ENCODE measurements around the gene F3.

F3 gene

GRCh38 chr1:94565901-94566300, 24.3 kb upstream of the F3 start:
- DNase-seq (ENCODE audit: extremely low read depth, insufficient read length) = no peak
- Histone ChIP-seq H3K36me3 (ENCODE audit: control insufficient read depth, insufficient read depth, low read length) (no peaks in the 10 kb centered on the region), H3K27me3 (replicated peaks; ENCODE audit: control insufficient read depth, insufficient read depth, low read length) (no peaks in the 10 kb centered on the region; the same call in 1 of the 2 replicates), H3K4me3 (replicated peaks; ENCODE audit: low read depth, low read length) (no peak overlapping the region)
- TF ChIP-seq CTCF (IDR thresholded peaks at IDR 0.05; ENCODE audit: insufficient read depth, low read length, poor library complexity, severe bottlenecking) = no peak

- Histone ChIP-seq H3K36me3 (ENCODE audit: control insufficient read depth, insufficient read depth, low read length) (no peaks in the 10 kb centered on the region), H3K4me3 (replicated peaks; ENCODE audit: low read depth, low read length) (no peak overlapping the region), H3K27me3 (replicated peaks; ENCODE audit: control insufficient read depth, insufficient read depth, low read length) (no peaks in the 10 kb centered on the region; the same call in 1 of the 2 replicates)
- DNase-seq (ENCODE audit: extremely low read depth, insufficient read length) = no peak
- no peak for TF ChIP-seq CTCF (IDR thresholded peaks at IDR 0.05; ENCODE audit: insufficient read depth, low read length, poor library complexity, severe bottlenecking)
These were observed 21.1 kb upstream of the F3 start for GRCh38 chr1:94562519-94563260.

GRCh38 chr1:94560333-94560732, 18.8 kb upstream of the F3 start:
- Histone ChIP-seq H3K36me3 (ENCODE audit: control insufficient read depth, insufficient read depth, low read length) (no peaks in the 10 kb centered on the region), H3K27me3 (replicated peaks; ENCODE audit: control insufficient read depth, insufficient read depth, low read length) (no peaks in the 10 kb centered on the region; the same call in 1 of the 2 replicates), H3K4me3 (replicated peaks; ENCODE audit: low read depth, low read length) (no peak overlapping the region)
- DNase-seq (ENCODE audit: extremely low read depth, insufficient read length) = no peak
- no peak for TF ChIP-seq CTCF (IDR thresholded peaks at IDR 0.05; ENCODE audit: insufficient read depth, low read length, poor library complexity, severe bottlenecking)

- no peak for TF ChIP-seq CTCF (IDR thresholded peaks at IDR 0.05; ENCODE audit: insufficient read depth, low read length, poor library complexity, severe bottlenecking)
- Histone ChIP-seq H3K27me3 (replicated peaks; ENCODE audit: control insufficient read depth, insufficient read depth, low read length) (no peaks in the 10 kb centered on the region; the same call in 1 of the 2 replicates), H3K36me3 (ENCODE audit: control insufficient read depth, insufficient read depth, low read length) (no peaks in the 10 kb centered on the region), H3K4me3 (replicated peaks; ENCODE audit: low read depth, low read length) (no peak overlapping the region)
- no peak for DNase-seq (ENCODE audit: extremely low read depth, insufficient read length)
These were observed 18.4 kb upstream of the F3 start for GRCh38 chr1:94559921-94560320.

- TF ChIP-seq CTCF (IDR thresholded peaks at IDR 0.05; ENCODE audit: insufficient read depth, low read length, poor library complexity, severe bottlenecking) = no peak
- no peaks in the 10 kb centered on the region for H3K36me3 ChIP-seq (ENCODE audit: control insufficient read depth, insufficient read depth, low read length)
- no peak overlapping the region for H3K4me3 ChIP-seq (replicated peaks; ENCODE audit: low read depth, low read length)
- no peak for DNase-seq (ENCODE audit: extremely low read depth, insufficient read length)
- no peaks in the 10 kb centered on the region for H3K27me3 ChIP-seq (replicated peaks; ENCODE audit: control insufficient read depth, insufficient read depth, low read length)
These were observed 13.5 kb upstream of the F3 start for GRCh38 chr1:94555091-94555490.

Data from GM06990 (cell line).